Measurements from ENCODE around the gene INS. TPM values are rescaled to one million over a fixed set of nuclear protein-coding genes. Genes with fewer than 3 reads are reported as not detected.
A peak's percentile ranks its signal among the peaks of the same experiment; 100 is the strongest.

The INS gene
- total RNA-seq, 1 experiment from 2014 or later = not detected

- DNase-seq (ENCODE audit: extremely low read depth, low read depth) = no peak
Measured at GRCh38 chr11:2168286-2169004, 7.4 kb upstream of the INS start.

- no peak for DNase-seq (ENCODE audit: extremely low read depth, low read depth)
Measured at GRCh38 chr11:2167141-2168045, 6.4 kb upstream of the INS start.

GRCh38 chr11:2166091-2166851 is 5.3 kb upstream of the INS start:
- no peak for DNase-seq (ENCODE audit: extremely low read depth, low read depth)

DNA sequence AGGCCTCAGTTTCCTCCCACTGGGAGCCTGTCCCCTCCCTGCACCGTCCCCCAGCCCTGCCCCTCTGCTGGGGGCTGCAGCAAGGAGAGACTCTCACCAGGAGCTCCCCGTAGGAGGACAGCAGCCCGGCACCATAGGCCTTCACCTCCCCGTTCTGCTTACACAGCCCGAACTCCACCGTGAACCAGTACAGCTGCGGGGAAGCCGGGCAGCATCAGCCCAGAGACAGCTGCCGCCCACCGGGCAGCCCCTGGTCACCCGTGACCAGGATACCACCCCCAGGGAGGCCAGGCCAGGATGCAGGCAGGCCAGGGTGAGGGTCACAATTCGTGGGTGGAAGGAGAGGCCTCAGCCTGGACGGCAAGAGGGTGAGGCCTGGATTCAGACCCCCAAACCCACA is 4.6 kb upstream of the INS start:
- no peak for DNase-seq (ENCODE audit: extremely low read depth, low read depth)

DNA sequence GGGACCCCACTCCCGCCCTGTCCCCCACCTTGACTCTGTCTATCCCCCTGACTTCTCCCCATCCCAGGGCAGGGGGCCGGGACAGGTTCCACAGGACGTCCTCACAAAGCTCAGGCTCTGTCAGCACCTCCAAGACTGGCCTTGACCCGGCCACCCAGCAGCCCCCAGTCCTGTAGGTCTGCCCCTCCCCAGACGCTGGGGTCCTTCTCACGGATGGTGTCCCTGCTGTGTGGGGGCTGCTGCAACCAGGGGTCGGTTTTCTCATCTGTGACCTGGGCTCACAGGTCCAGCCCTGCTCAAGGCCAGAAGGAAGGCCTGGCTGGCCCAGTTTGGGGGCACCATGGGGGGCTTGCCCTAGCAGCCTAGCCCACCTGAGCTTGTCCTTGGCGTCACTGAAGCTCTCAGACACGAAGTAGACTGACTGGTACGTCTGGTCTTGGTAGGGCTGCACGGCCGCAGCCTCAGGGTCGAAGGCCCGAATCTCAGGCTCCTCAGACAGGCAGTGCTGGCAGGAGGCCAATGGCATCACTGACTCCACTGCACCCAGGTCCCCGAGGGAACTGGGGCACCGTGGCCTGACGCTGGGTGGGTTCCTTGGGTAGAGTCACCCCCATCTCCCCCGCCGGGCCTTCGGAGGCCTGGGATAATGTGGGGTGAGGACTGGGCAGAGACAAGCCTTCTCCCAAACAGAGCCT is 4.0 kb upstream of the INS start:
- no peak for DNase-seq (ENCODE audit: extremely low read depth, low read depth)

- no peak for DNase-seq (ENCODE audit: extremely low read depth, low read depth)
Measured at GRCh38 chr11:2164081-2164480, 3.1 kb upstream of the INS start.

DNA sequence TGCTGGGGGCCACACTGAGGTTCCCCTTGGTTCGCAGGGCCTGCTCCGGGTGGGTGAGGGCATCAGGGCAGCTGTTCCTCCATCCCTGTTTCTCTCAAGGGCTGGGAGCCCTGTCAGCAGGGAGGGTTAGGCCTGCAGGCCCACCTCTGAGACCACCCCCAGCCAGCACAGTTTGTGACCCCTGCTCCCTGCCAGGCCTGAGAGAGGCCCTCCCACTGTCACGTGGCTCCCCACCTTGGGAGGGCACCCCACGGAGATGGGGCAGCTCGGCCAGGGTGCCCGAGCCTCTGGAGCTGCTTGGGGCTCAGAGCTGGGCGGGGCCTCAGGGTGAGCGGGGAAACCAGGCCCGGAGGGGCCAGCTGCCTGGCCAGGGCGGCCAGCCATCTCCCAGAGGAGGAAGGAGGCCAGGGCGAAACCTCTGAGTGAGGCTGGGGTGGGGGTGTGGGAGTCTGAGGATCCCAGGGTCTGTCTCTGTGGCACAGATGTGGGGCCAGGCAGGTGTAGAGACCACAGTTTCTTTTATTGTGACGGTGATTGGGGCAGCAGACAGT is 2.5 kb upstream of the INS start:
- DNase-seq (ENCODE audit: extremely low read depth, low read depth) = no peak

DNA sequence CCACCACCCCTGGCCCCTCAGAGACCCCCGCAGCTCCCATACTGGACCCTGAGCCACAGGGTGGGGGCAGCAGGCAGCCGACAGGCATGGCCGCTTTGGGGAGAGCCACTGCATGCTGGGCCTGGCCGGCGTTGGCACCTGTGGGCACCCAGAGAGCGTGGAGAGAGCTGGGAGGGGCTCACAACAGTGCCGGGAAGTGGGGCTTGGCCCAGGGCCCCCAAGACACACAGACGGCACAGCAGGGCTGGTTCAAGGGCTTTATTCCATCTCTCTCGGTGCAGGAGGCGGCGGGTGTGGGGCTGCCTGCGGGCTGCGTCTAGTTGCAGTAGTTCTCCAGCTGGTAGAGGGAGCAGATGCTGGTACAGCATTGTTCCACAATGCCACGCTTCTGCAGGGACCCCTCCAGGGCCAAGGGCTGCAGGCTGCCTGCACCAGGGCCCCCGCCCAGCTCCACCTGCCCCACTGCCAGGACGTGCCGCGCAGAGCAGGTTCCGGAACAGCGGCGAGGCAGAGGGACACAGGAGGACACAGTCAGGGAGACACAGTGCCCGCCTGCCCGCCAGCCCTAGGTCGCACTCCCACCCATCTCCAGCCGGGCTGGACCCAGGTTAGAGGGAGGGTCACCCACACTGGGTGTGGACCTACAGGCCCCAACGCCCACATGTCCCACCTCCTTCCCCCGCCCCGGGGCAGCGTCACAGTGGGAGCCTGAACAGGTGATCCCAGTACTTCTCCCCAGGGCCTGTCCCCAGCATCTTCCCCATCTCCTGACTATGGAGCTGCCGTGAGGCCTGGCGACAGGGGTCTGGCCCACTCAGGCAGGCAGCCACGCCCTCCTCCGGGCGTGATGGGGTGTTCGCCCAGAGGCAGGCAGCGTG is 1.2 kb downstream of the INS start:
- DNase-seq (ENCODE audit: extremely low read depth, low read depth) = no peak

DNA sequence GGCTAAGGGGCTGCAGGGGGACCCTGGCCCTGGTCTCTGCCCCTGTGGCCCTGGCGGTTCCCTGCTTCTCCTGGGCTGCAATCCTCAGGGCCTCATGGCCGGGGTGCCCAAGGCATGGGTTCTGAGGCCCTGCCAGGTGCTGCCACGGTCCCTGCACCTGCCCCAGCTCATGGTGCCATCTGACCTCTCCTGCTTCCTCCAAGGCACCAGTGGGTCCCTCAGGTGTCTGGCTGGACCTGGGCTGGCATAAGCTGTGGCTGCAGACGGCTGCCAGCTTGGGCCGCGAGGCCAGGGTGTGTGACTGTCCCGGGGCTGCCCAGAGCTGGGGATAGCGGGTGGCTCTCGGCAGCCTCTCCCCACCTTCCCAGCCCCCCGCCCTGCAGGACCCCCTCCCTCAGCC is 2.0 kb downstream of the INS start:
- DNase-seq (ENCODE audit: extremely low read depth, low read depth) = no peak

DNA sequence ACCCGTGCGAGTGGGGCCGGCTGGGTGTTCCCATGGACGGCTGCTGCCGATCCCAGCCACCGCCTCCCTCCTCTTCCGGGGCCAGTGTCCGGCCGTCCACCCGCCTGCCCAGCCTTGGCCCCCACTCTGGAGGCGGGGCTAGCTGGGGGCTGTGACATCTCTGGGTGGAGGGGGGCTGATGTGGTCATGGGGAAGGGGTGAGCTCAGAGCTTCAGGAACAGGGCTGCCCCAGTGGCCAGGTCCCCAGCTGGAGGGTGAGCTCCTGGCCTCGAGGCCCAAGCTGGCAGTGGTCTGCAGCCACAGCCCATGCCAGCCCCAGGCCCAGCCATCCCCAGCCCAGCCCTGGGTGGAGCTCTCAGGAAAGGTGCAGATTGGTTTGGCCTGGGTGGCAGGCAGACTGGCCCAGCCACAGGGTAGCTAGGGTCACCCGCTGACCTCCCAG is 2.7 kb downstream of the INS start:
- no peak for DNase-seq (ENCODE audit: extremely low read depth, low read depth)

GRCh38 chr11:2157294-2158040 is 3.5 kb downstream of the INS start:
- no peak for DNase-seq (ENCODE audit: extremely low read depth, low read depth)

DNA sequence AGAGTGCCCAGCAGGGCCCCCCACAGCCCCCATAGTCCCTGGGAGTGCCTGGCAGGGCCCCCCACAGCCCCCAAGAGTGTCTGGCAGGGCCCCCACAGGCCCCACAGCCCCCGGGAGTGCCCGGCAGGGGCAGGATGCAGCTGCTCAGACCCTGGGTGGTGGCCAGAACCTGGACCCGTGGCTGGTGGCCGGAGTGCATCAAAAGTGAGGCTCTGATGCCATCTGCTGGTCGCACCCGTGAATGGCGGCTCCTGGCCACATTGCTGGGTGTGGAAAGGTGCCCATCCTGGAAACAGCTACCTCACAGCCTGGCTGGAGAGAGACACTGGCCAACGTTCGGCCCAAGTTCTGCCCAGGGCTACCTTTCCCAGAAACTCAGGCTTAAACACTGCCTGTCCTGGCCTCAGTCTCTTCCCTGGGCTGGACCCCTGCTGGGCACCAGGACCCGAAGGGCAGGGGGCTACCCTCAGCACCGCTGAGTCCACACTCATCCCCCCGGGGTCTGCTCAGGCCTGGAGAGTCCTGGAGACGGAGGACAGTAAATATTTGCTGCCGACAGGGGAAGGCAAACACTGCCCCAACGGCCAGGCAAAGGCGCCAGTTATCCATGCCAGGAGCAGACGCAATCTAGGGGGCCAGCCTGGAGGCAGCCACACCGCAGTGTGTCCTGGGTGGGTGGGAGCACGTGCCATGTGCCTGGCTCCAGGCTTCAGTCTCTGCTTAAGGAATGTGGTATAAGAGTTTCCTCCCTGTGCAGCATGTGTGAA is 4.4 kb downstream of the INS start:
- DNase-seq (ENCODE audit: extremely low read depth, low read depth) = peak; percentile 52

DNA sequence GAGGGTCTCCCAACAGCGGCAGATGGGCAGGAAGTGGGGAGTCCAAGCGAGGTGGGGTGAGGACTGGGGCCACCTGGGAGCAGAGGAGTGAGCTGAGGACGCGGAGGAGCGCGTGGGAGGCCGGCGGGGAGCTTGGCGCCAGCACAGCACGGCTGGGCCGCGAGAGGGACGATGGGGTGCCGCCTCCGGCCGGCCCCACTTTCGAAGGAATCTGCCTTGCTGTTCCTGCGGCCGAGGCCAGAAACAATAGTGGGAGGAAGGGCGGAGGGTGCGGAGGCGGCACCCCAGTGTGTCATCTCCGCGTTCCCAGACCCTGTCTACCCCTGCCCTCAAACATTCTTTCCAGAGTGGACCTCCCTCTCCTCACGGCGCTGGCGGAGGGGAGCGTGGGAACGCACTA is 5.5 kb downstream of the INS start:
- DNase-seq (ENCODE audit: extremely low read depth, low read depth) = no peak

DNA sequence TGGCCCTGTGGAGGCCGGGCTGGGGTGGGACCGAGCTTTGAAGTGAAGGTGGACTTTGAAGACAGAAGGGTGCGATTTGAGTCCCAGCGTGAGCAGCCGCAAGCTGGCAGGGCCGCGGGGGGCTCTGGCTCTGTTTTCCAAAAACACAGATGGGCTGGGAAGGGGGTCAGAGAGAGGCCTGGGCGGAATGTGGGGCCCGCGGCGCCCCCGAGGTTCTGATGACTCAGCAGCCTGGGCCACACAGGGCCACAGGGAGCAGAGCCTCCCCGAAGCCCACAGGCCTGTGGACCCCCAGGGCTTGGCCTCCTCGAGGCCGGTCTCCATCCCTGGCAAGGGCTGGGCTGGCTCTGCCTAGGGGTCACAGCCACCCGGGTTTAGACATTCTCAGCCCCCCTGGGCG is 6.1 kb downstream of the INS start:
- DNase-seq (ENCODE audit: extremely low read depth, low read depth) = no peak

DNA sequence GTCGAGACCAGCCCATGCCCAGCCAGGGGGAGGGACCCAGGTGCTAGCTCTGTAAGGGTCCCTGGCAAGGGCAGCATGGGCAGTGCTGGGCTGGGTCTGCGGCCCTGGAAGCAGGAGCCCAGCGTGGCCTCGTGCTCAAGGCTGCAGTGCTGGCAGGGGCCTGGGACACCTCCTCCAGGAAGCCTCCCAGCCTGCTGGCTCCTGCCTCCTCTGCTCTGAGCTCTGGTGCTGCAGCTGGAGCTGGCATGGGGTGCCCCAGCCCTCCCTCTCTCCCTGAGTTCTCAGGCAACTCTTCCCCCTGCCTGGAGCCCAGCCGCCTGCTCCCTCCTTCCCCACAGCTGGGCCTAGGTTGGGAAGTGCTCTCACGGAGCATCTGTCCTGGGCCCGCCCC is 6.8 kb downstream of the INS start:
- DNase-seq (ENCODE audit: extremely low read depth, low read depth) = no peak

- DNase-seq (ENCODE audit: extremely low read depth, low read depth) = no peak
Measured at GRCh38 chr11:2153581-2154194, 7.3 kb downstream of the INS start.

GRCh38 chr11:2151500-2152257 is 9.3 kb downstream of the INS start:
- DNase-seq (ENCODE audit: extremely low read depth, low read depth) = peak; percentile 62
